Astrocyte of the spinal cord (primary cell): Measurements from ENCODE around the gene LEKR1.
A peak's percentile ranks its signal among the peaks of the same experiment; 100 is the strongest.

Experiments
- DNase-seq: peaks from one replicate; pipeline ENCODE4 v3.0.0; 2011; ENCODE audit warnings: low read depth, low spot score
- H3K4me3 ChIP-seq: 2 replicates; pipeline ENCODE4 v1.5.1; 2011; ENCODE audit warnings: low read depth, mild to moderate bottlenecking, low read length, moderate library complexity
- in situ Hi-C: cut with HindIII; loops from 2 replicates; pipeline ENCODE4 v1.10.0; 2017; ENCODE audit warnings: low sequenced_read_pairs
- TF ChIP-seq, protein P1 (sequence below): IDR thresholded peaks from 2 replicates; pipeline ENCODE4 v1.5.1; 2012; ENCODE audit warnings: low read depth, mild to moderate bottlenecking, low read length, inconsistent platforms

LEKR1 gene

DNA sequence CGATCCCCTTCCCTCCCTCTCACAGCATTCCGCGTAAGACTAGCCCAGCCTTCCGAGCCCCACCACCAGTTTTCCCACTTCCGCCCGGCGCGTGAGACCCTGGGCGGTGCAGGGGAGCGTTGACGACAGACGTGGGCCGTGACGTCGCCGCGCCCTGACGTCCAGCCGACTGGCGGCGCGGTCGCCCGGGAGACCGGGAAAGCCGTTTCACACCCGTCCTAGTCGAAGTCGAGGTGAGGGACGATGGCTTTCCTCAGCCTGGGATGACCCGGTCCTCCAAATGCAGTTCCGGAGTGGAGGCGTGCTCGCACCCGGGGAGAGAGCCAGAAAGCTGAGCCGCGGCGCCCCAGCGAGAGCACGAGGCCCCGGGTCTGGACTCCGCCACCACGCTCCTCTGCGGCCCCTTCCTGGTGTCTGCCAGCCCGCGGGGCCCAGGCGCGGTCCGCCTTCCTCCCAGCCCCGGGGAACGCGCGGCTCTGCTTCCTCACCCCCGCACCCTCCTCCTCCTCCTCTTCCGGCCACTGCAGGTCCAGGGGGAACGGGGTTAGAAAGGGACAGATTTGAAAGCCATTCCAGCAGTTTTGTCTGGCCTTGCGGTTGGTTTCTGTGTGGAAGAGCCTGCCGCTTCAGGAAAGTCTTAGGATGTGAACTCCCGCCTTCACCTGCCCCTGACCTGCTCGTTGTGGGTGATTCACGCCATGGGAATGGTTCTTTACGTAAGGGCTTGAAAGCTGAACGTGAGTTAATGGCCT, at the start of gene LEKR1:
Gene LEKR1 (plus strand): TSS at position 210 of the 752 bp plus-strand sequence. CDS start 2,977 bp downstream, outside the sequence.
- peak; percentile 93 for DNase-seq
- peak within 1 kb of the TSS; percentile 59 for H3K4me3 ChIP-seq
- in situ Hi-C loops = no loop called here
- TF ChIP-seq, protein P1, sequence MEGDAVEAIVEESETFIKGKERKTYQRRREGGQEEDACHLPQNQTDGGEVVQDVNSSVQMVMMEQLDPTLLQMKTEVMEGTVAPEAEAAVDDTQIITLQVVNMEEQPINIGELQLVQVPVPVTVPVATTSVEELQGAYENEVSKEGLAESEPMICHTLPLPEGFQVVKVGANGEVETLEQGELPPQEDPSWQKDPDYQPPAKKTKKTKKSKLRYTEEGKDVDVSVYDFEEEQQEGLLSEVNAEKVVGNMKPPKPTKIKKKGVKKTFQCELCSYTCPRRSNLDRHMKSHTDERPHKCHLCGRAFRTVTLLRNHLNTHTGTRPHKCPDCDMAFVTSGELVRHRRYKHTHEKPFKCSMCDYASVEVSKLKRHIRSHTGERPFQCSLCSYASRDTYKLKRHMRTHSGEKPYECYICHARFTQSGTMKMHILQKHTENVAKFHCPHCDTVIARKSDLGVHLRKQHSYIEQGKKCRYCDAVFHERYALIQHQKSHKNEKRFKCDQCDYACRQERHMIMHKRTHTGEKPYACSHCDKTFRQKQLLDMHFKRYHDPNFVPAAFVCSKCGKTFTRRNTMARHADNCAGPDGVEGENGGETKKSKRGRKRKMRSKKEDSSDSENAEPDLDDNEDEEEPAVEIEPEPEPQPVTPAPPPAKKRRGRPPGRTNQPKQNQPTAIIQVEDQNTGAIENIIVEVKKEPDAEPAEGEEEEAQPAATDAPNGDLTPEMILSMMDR = no peak

- in situ Hi-C loops = no loop called here
- no peak for DNase-seq
- TF ChIP-seq, protein P1 = no peak
- H3K4me3 ChIP-seq = no peak overlapping the region
Measured at GRCh38 chr3:156776871-156777270, 49.3 kb upstream of the LEKR1 start.

DNA sequence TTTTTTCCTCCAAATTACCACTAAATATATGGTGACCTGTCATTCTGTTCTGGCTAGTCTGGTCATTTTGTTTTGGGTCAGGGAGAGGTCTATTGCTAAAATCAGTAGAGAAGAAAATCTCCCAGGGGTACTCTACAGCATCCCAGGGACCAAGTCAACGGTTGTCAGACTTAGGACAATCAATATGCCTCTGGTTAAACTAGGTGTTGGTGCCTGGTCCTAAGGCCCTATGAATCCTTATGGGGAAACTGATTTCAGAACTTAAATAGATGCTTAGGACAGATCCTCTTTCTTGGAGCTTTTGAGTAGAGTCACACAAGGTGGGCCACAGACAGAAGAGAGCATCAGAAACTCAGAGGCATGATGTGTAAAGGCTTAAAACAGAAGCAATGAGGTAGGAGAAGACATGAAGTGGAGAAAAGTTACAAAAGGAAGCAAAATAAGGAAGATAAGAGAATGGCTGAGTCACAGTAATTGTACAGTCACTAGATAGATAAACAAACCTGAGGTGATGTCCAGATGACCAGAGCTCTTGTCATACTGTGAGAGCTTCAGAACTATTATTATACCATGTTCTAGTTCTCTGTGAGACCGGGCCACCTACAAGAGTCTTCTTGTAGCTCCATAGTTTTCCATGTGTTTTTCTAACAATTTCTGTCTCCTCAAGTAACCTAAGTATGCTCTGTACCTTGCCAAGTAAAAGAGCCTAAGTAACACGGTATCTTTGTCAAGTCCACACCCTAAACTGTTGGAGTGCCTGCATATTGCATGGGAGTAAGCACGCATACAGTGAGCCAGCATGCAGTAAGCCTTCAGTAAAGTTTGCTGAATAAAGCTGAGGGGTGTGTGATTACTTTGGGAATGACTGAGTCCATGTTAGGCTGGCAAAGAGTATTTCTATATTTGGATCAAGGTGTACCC, 44.6 kb upstream of the LEKR1 start:
- in situ Hi-C loops = no loop called here
- peak; percentile 48 for DNase-seq
- H3K4me3 ChIP-seq = no peak overlapping the region
- TF ChIP-seq, protein P1 = no peak

- in situ Hi-C loops = no loop called here
- TF ChIP-seq, protein P1 = no peak
- H3K4me3 ChIP-seq = no peak overlapping the region
- DNase-seq = no peak
Measured at GRCh38 chr3:156782319-156782718, 43.8 kb upstream of the LEKR1 start.

DNA sequence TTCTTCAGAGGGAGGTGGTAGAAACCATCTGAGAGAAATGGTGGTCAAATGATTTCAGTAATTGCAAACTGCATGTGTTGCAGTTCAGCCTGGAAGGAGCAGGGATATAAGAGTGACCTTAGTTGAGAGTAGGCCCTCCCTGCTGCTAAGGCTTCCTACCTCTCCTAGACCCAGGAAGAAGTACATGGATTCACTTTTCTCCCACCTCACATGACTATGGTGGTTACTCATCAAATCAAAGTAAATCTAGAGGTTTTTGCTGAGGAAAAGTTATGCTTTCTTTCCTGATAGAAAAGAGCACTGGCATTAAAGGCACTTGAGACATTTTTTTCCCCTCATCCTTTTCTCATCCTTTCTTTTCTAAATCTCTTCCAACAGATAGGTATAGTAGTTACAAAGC, 43.2 kb upstream of the LEKR1 start:
- no peak overlapping the region for H3K4me3 ChIP-seq
- DNase-seq = no peak
- in situ Hi-C loops = no loop called here
- TF ChIP-seq, protein P1 = no peak

- no peak for DNase-seq
- H3K4me3 ChIP-seq = no peak overlapping the region
- TF ChIP-seq, protein P1 = no peak
- in situ Hi-C loops = no loop called here
Measured at GRCh38 chr3:156787001-156787400, 39.2 kb upstream of the LEKR1 start.
